ENCODE data around the gene COL27A1.

- no peak for TF ChIP-seq CTCF (conservative IDR thresholded peaks at IDR 0.05; ENCODE audit: low read depth, low read length)
- no peak for TF ChIP-seq EZH2 (IDR thresholded peaks at IDR 0.05; ENCODE audit: borderline replicate concordance, low read depth, low read length, poor library complexity, severe bottlenecking)
Observed at GRCh38 chr9:114149765-114150340, 5.5 kb upstream of the COL27A1 start.

Data from A673 (cell line).